Fibroblast of mammary gland (primary cell): Measurements from ENCODE around the gene RASA3.

Experiments used
- DNase-seq: peaks from one replicate; pipeline ENCODE4 v3.0.0-alpha.2; 2010; ENCODE audit warnings: low read depth
- H3K4me3 ChIP-seq: 2 replicates; pipeline ENCODE4 v1.5.1; 2011; ENCODE audit warnings: low read depth, mild to moderate bottlenecking, low read length, moderate library complexity; ENCODE audit not compliant: control insufficient read depth
- CTCF ChIP-seq: conservative IDR thresholded peaks from 2 replicates; pipeline ENCODE4 v1.5.1; 2011; ENCODE audit warnings: low read depth, low read length, inconsistent platforms; ENCODE audit not compliant: control insufficient read depth, insufficient read depth

RASA3 gene

GRCh38 chr13:114035186-114035582 lies 97.2 kb downstream of the RASA3 start:
- no peak for TF ChIP-seq CTCF
- no peak for DNase-seq
- H3K4me3 ChIP-seq: no peak overlapping the region

- no peak for TF ChIP-seq CTCF
- peak; percentile 81 for DNase-seq
Observed at GRCh38 chr13:114034481-114034891, 97.9 kb downstream of the RASA3 start.

GRCh38 chr13:114033541-114034315 lies 98.7 kb downstream of the RASA3 start:
- no peak overlapping the region for H3K4me3 ChIP-seq
- no peak for DNase-seq
- no peak for TF ChIP-seq CTCF

More at GRCh38 chr13:114034481-114034891, 97.9 kb downstream of the RASA3 start:
- peak overlapping the region; percentile 16 for H3K4me3 ChIP-seq

- no peak for TF ChIP-seq CTCF
- H3K4me3 ChIP-seq: no peak overlapping the region
- DNase-seq: peak; percentile 83
Observed at GRCh38 chr13:114032126-114032799, 100.2 kb downstream of the RASA3 start.

GRCh38 chr13:114031631-114032030 lies 100.8 kb downstream of the RASA3 start:
- DNase-seq: no peak
- no peak for TF ChIP-seq CTCF
- H3K4me3 ChIP-seq: no peak overlapping the region

GRCh38 chr13:114030666-114031610 lies 101.5 kb downstream of the RASA3 start:
- TF ChIP-seq CTCF: no peak
- no peak for DNase-seq
- no peak overlapping the region for H3K4me3 ChIP-seq
